Measurements from ENCODE around the gene TCHP.
"Not testable (repeated sequence)": the region's sequence is repeated elsewhere in the genome, so short reads cannot be mapped to it uniquely, and the experiment has no call there.

Gene TCHP

GRCh38 chr12:109910254-109910968 lies 10.3 kb downstream of the TCHP start:
- no peak for DNase-seq (ENCODE audit: low read depth in 2 of 2, low spot score in 1 of 2)

- no peak for DNase-seq (ENCODE audit: low read depth in 2 of 2, low spot score in 1 of 2)
These were observed 10.9 kb downstream of the TCHP start for GRCh38 chr12:109910969-109911348.

GRCh38 chr12:109912855-109913321 lies 12.8 kb downstream of the TCHP start:
- DNase-seq (ENCODE audit: low read depth in 2 of 2, low spot score in 1 of 2), result no peak

- DNase-seq (ENCODE audit: low read depth in 2 of 2, low spot score in 1 of 2), result no peak
These were observed 14.4 kb downstream of the TCHP start for GRCh38 chr12:109914461-109914860.

GRCh38 chr12:109915171-109916040 lies 15.3 kb downstream of the TCHP start:
- no peak for DNase-seq (ENCODE audit: low read depth in 2 of 2, low spot score in 1 of 2)

- DNase-seq (ENCODE audit: low read depth in 2 of 2, low spot score in 1 of 2), result no peak
These were observed 16.0 kb downstream of the TCHP start for GRCh38 chr12:109916045-109916444.

- no peak for DNase-seq (ENCODE audit: low read depth in 2 of 2, low spot score in 1 of 2)
These were observed 19.4 kb downstream of the TCHP start for GRCh38 chr12:109919456-109919855.

GRCh38 chr12:109920261-109920780 lies 20.2 kb downstream of the TCHP start:
- DNase-seq (ENCODE audit: low read depth in 2 of 2, low spot score in 1 of 2), result no peak

GRCh38 chr12:109921982-109922381 lies 21.9 kb downstream of the TCHP start:
- no peak for DNase-seq (ENCODE audit: low read depth in 2 of 2, low spot score in 1 of 2)

- DNase-seq (ENCODE audit: low read depth in 2 of 2, low spot score in 1 of 2), result no peak
These were observed 23.0 kb downstream of the TCHP start for GRCh38 chr12:109923038-109923437.

- no peak for DNase-seq (ENCODE audit: low read depth in 2 of 2, low spot score in 1 of 2)
These were observed 23.6 kb downstream of the TCHP start for GRCh38 chr12:109923481-109924245.

- no peak for DNase-seq (ENCODE audit: low read depth in 2 of 2, low spot score in 1 of 2)
These were observed 25.2 kb downstream of the TCHP start for GRCh38 chr12:109925185-109925840.

- no peak for DNase-seq (ENCODE audit: low read depth in 2 of 2, low spot score in 1 of 2)
These were observed 25.9 kb downstream of the TCHP start for GRCh38 chr12:109926016-109926415.

- DNase-seq (ENCODE audit: low read depth in 2 of 2, low spot score in 1 of 2), result no peak
These were observed 26.6 kb downstream of the TCHP start for GRCh38 chr12:109926488-109927210.

GRCh38 chr12:109927622-109928021 lies 27.5 kb downstream of the TCHP start:
- DNase-seq (ENCODE audit: low read depth in 2 of 2, low spot score in 1 of 2), result no peak

GRCh38 chr12:109928058-109928656 lies 28.1 kb downstream of the TCHP start:
- no peak for DNase-seq (ENCODE audit: low read depth in 2 of 2, low spot score in 1 of 2)

GRCh38 chr12:109929326-109929725 lies 29.3 kb downstream of the TCHP start:
- not testable (repeated sequence) for DNase-seq (ENCODE audit: low read depth in 2 of 2, low spot score in 1 of 2)

GRCh38 chr12:109930028-109930800 lies 30.1 kb downstream of the TCHP start:
- no peak for DNase-seq (ENCODE audit: low read depth in 2 of 2, low spot score in 1 of 2)

- no peak for DNase-seq (ENCODE audit: low read depth in 2 of 2, low spot score in 1 of 2)
These were observed 31.1 kb downstream of the TCHP start for GRCh38 chr12:109931143-109931542.
